Caco-2 (cell line): ENCODE data around the gene PLEKHG4B. TPM values are rescaled to one million over a fixed set of nuclear protein-coding genes. Genes with fewer than 3 reads are reported as not detected.

Experiments
- BruUV-seq: library from RNA; stranded (reverse); fragments of 400-500 nt; replicated peaks from 2 replicates; lab custom pipeline; 2021; lab: Mats Ljungman, UMichigan
- CTCF ChIA-PET: fragments of 300-600 bp; sonication (Branson Sonifier 250); formaldehyde crosslinking; loops from one replicate; lab custom pipeline; 2022; ENCODE audit warnings: antibody characterized with exemption; lab: Charles Lee
- POLR2A ChIA-PET: fragments of 300-600 bp; sonication (Branson Sonifier 250); formaldehyde crosslinking; loops from one replicate; lab custom pipeline; 2022; ENCODE audit warnings: antibody characterized with exemption; lab: Charles Lee
- DNase-seq, 2 experiments: peaks; one replicate each; pipeline versions ENCODE4 v3.0.0 to v3.0.0-alpha.2; 2020 to 2022
- H3K27me3 ChIP-seq: replicated peaks from 2 replicates; pipeline ENCODE4 v1.6.0; 2011; ENCODE audit warnings: low read length; ENCODE audit not compliant: control insufficient read depth, insufficient read depth
- H3K36me3 ChIP-seq: 2 replicates; pipeline ENCODE4 v1.5.1; 2011; ENCODE audit warnings: low read length; ENCODE audit not compliant: control insufficient read depth, insufficient read depth
- H3K4me1 ChIP-seq: fragments of 250-450 bp; sonication (Bioruptor Pico); 2 replicates; pipeline ENCODE4 v1.5.1; 2020; ENCODE audit warnings: mild to moderate bottlenecking
- H3K4me3 ChIP-seq: 2 replicates; pipeline ENCODE4 v1.5.1; 2011; ENCODE audit warnings: low read depth, mild to moderate bottlenecking, control low read depth, low read length
- H3K9me3 ChIP-seq: fragments of 250-450 bp; sonication (Bioruptor Pico); 2 replicates; pipeline ENCODE4 v1.5.1; 2020; ENCODE audit warnings: mild to moderate bottlenecking, moderate library complexity
- H3K27ac Mint-ChIP-seq: one replicate; pipeline ENCODE4 v1.8.0; 2022; ENCODE audit warnings: mixed read lengths; ENCODE audit not compliant: unreplicated experiment
- H3K27me3 Mint-ChIP-seq: one replicate; pipeline ENCODE4 v1.8.0; 2022; ENCODE audit warnings: mixed read lengths; ENCODE audit not compliant: insufficient read depth, unreplicated experiment
- H3K36me3 Mint-ChIP-seq: one replicate; pipeline ENCODE4 v1.8.0; 2022; ENCODE audit warnings: mild to moderate bottlenecking, mixed read lengths; ENCODE audit not compliant: insufficient read depth, unreplicated experiment
- H3K4me1 Mint-ChIP-seq: one replicate; pipeline ENCODE4 v1.8.0; 2022; ENCODE audit warnings: low read depth, mixed read lengths; ENCODE audit not compliant: unreplicated experiment
- H3K4me3 Mint-ChIP-seq: one replicate; pipeline ENCODE4 v1.8.0; 2022; ENCODE audit warnings: mild to moderate bottlenecking, moderate library complexity, mixed read lengths; ENCODE audit not compliant: unreplicated experiment
- H3K9me3 Mint-ChIP-seq: one replicate; pipeline ENCODE4 v1.8.0; 2022; ENCODE audit warnings: mixed read lengths; ENCODE audit not compliant: unreplicated experiment
- CTCF ChIP-seq, 2 experiments: fragments of 200-600 bp in 1 of 2; IDR thresholded peaks; 1 replicate in 1 of 2; 2 replicates in 1 of 2; pipeline versions ENCODE4 v1.5.1 to v1.8.0; 2011 to 2022; ENCODE audit warnings: antibody characterized with exemption in 1 of 2, control low read depth in 1 of 2, inconsistent platforms in 1 of 2, low read depth in 1 of 2, low read length in 1 of 2, mild to moderate bottlenecking in 1 of 2, moderate library complexity in 1 of 2; ENCODE audit not compliant: insufficient read depth in 1 of 2, severe bottlenecking in 1 of 2, unreplicated experiment in 1 of 2
- intact Hi-C: fragments of 100-400 bp; cut with micrococcal nuclease; formaldehyde crosslinking; loops from one replicate; pipeline ENCODE4 v1.10.0; 2022; ENCODE audit not compliant: unreplicated experiment
- total RNA-seq: library from RNA; stranded (reverse); gene quantifications from 2 replicates; pipeline ENCODE4 v1.2.3, GENCODE V29; 2022

Gene PLEKHG4B
- total RNA-seq, 1 experiment from 2014 or later, result 15.0 TPM

- Histone ChIP-seq H3K36me3 (no peaks in the 10 kb centered on the region), H3K27me3 (no peaks in the 10 kb centered on the region), H3K4me3 (no peak overlapping the region), H3K4me1 (peaks cover 6% of the 10 kb centered on the region; the same call in 1 of the 2 replicates), H3K9me3 (no peaks in the 10 kb centered on the region)
- H3K36me3 Mint-ChIP-seq, result peaks cover under 1% of the 10 kb centered on the region
- no TSS peak for BruUV-seq
- peak in 1 of 2 experiments; percentile 25 for DNase-seq
- H3K4me3 Mint-ChIP-seq, result no peak overlapping the region
- ChIA-PET CTCF (no interaction called here), POLR2A (no interaction called here)
- H3K27me3 Mint-ChIP-seq, result no peaks in the 10 kb centered on the region
- H3K27ac Mint-ChIP-seq, result no peak overlapping the region
- intact Hi-C loops, result no loop called here
- H3K9me3 Mint-ChIP-seq, result no peaks in the 10 kb centered on the region
- no peak for TF ChIP-seq CTCF (IDR thresholded peaks at IDR 0.05; ENCODE audit: insufficient read depth in 1 of 2, low read depth in 1 of 2, low read length in 1 of 2, severe bottlenecking in 1 of 2, unreplicated experiment in 1 of 2)
- H3K4me1 Mint-ChIP-seq, result peaks cover 7% of the 10 kb centered on the region
Measured at GRCh38 chr5:171801-172331, 79.9 kb downstream of the PLEKHG4B start.

- ChIA-PET POLR2A (no interaction called here), CTCF (no interaction called here)
- Histone ChIP-seq H3K9me3 (no peaks in the 10 kb centered on the region), H3K4me3 (no peak overlapping the region), H3K36me3 (no peaks in the 10 kb centered on the region), H3K27me3 (no peaks in the 10 kb centered on the region), H3K4me1 (peaks cover 6% of the 10 kb centered on the region; the same call in 1 of the 2 replicates)
- Mint-ChIP-seq H3K9me3 (no peaks in the 10 kb centered on the region), H3K36me3 (peaks cover 6% of the 10 kb centered on the region), H3K4me3 (no peak overlapping the region), H3K4me1 (peaks cover 12% of the 10 kb centered on the region), H3K27ac (no peak overlapping the region), H3K27me3 (no peaks in the 10 kb centered on the region)
- no peak for TF ChIP-seq CTCF (IDR thresholded peaks at IDR 0.05; ENCODE audit: insufficient read depth in 1 of 2, low read depth in 1 of 2, low read length in 1 of 2, severe bottlenecking in 1 of 2, unreplicated experiment in 1 of 2)
- intact Hi-C loops, result no loop called here
- no TSS peak for BruUV-seq
- DNase-seq, result no peak
Measured at GRCh38 chr5:172421-172820, 80.5 kb downstream of the PLEKHG4B start.

GRCh38 chr5:172841-173251 is 80.9 kb downstream of the PLEKHG4B start:
- ChIA-PET CTCF (no interaction called here), POLR2A (no interaction called here)
- Mint-ChIP-seq H3K27me3 (no peaks in the 10 kb centered on the region), H3K27ac (no peak overlapping the region), H3K36me3 (peaks cover 6% of the 10 kb centered on the region), H3K4me3 (no peak overlapping the region), H3K9me3 (no peaks in the 10 kb centered on the region), H3K4me1 (peaks cover 12% of the 10 kb centered on the region)
- H3K4me1 ChIP-seq, result peaks cover 6% of the 10 kb centered on the region; the same call in 1 of the 2 replicates
- no peaks in the 10 kb centered on the region for H3K27me3 ChIP-seq
- TF ChIP-seq CTCF (IDR thresholded peaks at IDR 0.05; ENCODE audit: insufficient read depth in 1 of 2, low read depth in 1 of 2, low read length in 1 of 2, severe bottlenecking in 1 of 2, unreplicated experiment in 1 of 2), result no peak
- no peaks in the 10 kb centered on the region for H3K36me3 ChIP-seq
- no TSS peak for BruUV-seq
- intact Hi-C loops, result no loop called here
- H3K4me3 ChIP-seq, result no peak overlapping the region
- H3K9me3 ChIP-seq, result no peaks in the 10 kb centered on the region
- no peak for DNase-seq
